ENCODE data around the gene ECHS1. TPM values are rescaled to one million over a fixed set of nuclear protein-coding genes. Genes with fewer than 3 reads are reported as not detected.
A peak's percentile ranks its signal among the peaks of the same experiment; 100 is the strongest.

The ECHS1 gene
- total RNA-seq, 1 experiment from 2014 or later, result 109 TPM

GRCh38 chr10:133347710-133348517, 25.2 kb downstream of the ECHS1 start:
- no peak for DNase-seq (ENCODE audit: extremely low read depth, low read depth)

GRCh38 chr10:133346413-133346812, 26.7 kb downstream of the ECHS1 start:
- DNase-seq (ENCODE audit: extremely low read depth, low read depth), result no peak

- no peak for DNase-seq (ENCODE audit: extremely low read depth, low read depth)
These were observed 28.9 kb downstream of the ECHS1 start for GRCh38 chr10:133344236-133344635.

GRCh38 chr10:133343558-133343957, 29.6 kb downstream of the ECHS1 start:
- no peak for DNase-seq (ENCODE audit: extremely low read depth, low read depth)

- DNase-seq (ENCODE audit: extremely low read depth, low read depth), result no peak
These were observed 30.2 kb downstream of the ECHS1 start for GRCh38 chr10:133342942-133343341.

GRCh38 chr10:133341983-133342382, 31.2 kb downstream of the ECHS1 start:
- DNase-seq (ENCODE audit: extremely low read depth, low read depth), result no peak

GRCh38 chr10:133339708-133340380, 33.3 kb downstream of the ECHS1 start:
- DNase-seq (ENCODE audit: extremely low read depth, low read depth), result no peak

GRCh38 chr10:133338080-133339071, 34.8 kb downstream of the ECHS1 start:
- DNase-seq (ENCODE audit: extremely low read depth, low read depth), result no peak

- no peak for DNase-seq (ENCODE audit: extremely low read depth, low read depth)
These were observed 35.8 kb downstream of the ECHS1 start for GRCh38 chr10:133337370-133337725.

GRCh38 chr10:133336577-133337369, 36.4 kb downstream of the ECHS1 start, which contains the start of gene CALY:
Gene CALY, minus strand, starts transcription at chr10:133336896. Its CDS starts 7,907 bp downstream, at chr10:133328989.
- no peak for DNase-seq (ENCODE audit: extremely low read depth, low read depth)

GRCh38 chr10:133336118-133336576, 37.0 kb downstream of the ECHS1 start:
- DNase-seq (ENCODE audit: extremely low read depth, low read depth), result no peak

GRCh38 chr10:133335246-133336117, 37.7 kb downstream of the ECHS1 start:
- peak; percentile 33 for DNase-seq (ENCODE audit: extremely low read depth, low read depth)

GRCh38 chr10:133334503-133335245, 38.5 kb downstream of the ECHS1 start:
- DNase-seq (ENCODE audit: extremely low read depth, low read depth), result no peak

GRCh38 chr10:133332936-133333699, 40.0 kb downstream of the ECHS1 start:
- DNase-seq (ENCODE audit: extremely low read depth, low read depth), result no peak

GRCh38 chr10:133329491-133330202, 43.5 kb downstream of the ECHS1 start:
- DNase-seq (ENCODE audit: extremely low read depth, low read depth), result peak; percentile 88

- no peak for DNase-seq (ENCODE audit: extremely low read depth, low read depth)
These were observed 44.5 kb downstream of the ECHS1 start for GRCh38 chr10:133328358-133329343.

Measured in NCI-H460 (cell line).